HTR-8/SVneo (cell line): ENCODE measurements around the gene SEPTIN2.
"Not testable (repeated sequence)": the region's sequence is repeated elsewhere in the genome, so short reads cannot be mapped to it uniquely, and the experiment has no call there.

ENCODE experiments used
- DNase-seq: peaks from one replicate; pipeline ENCODE4 v3.0.0; 2011; ENCODE audit warnings: low spot score, mixed read lengths; ENCODE audit not compliant: insufficient read length
- FAIRE-seq: peaks from 2 replicates; lab custom pipeline; 2011; peaks lifted over from hg19 to GRCh38; lab: Jason Lieb, UNC

Gene SEPTIN2

GRCh38 chr2:241312082-241312481 is 3.6 kb upstream of the SEPTIN2 start:
- no peak for DNase-seq
- no peak for FAIRE-seq

DNA sequence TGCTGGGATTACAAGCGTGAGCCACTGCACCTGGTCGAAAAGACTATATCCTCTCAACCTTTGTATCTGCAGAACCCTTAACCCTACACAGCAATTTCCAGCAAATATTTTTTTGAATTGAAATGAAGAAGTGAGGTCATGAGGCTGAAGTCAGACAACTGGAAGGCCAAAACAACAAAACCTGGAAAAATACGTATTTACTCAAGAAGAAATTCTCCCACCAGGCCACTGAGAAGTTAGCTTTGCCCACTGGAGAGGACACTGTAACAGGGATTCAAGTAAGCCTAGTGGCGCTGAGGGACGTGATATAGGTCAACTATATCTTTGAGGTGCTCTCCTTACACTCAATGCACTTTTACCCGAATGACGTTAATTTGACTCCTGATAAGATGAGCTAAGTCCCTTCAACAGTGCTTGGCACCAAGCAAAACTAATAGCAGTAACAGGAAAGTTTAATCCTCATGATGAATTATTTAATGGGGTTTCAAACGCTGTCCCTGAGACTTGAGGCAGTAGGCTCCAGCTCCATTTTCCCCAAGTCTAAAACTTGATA is 2.1 kb upstream of the SEPTIN2 start:
- FAIRE-seq: no peak

DNA sequence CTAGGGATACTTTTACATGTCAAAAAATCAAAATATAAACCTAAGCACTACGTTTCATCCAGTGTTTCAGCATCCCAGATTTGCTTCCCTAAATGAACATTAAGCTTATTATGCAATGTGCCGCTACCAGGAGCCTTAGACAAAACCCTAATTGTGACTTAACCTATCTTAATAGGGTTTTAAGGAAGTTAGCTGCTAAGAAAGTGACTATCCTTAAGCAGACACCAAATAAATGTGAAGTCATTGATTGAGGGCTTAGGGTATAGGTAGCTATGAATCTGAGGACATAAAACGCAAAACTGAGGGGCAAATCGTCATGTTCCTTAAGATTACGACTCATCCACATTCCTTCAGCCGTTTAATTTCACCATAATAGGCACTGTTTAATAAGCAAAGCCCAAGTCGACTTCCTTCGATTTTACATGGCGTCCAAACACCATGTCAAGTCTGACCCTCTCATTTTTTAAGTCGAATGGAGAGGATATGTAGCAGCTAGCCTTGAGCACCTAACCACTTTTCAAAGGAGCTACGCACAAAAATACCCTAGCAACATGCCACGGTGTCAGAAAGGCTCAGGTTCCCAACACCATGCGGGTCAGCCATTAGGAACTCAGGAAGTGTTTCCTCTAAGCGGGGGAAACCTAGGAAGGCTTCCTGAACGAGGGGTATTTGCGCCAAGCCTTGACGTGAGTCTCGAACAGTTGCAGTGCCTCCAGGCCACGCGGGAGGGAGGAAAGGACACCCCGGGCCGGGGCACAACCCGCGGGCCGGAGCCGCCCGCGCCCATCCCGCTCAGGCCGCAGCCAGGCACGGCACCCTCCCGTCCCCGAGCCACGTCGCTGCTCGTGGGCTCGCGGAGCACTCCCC is 1.3 kb upstream of the SEPTIN2 start:
- FAIRE-seq (no peak), DNase-seq (no peak)

More for the DNA sequence above, 2.1 kb upstream of the SEPTIN2 start:
- no peak for DNase-seq

- peak; percentile 98 for DNase-seq
- FAIRE-seq: peak; percentile 80
Measured at GRCh38 chr2:241315093-241315878, 439 bp upstream of the SEPTIN2 start, which contains the start of gene HDLBP. Gene HDLBP, minus strand, starts transcription at chr2:241315672. Its CDS starts 48,803 bp downstream, at chr2:241266869.

- FAIRE-seq (no peak), DNase-seq (no peak)
Measured at GRCh38 chr2:241316825-241317224, 1.1 kb downstream of the SEPTIN2 start.

DNA sequence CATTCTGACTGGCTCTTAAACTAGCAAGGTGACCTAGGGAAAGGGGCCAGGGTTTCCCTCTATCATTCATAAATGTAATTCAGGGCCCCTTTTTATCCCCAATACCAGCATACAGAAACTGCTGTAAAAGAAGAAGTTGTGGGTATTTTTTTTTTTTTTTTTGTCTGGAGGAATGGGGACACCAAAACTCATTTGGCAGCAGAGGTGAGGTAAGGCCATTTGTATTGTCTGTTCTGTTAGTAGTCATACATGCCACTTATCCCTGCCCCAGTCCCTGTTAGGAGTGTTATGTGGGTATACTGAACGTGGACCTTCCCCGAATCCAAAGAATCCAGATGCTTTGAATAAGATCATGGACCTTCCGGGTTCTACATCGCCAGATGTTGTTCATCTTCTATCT is 1.7 kb downstream of the SEPTIN2 start:
- FAIRE-seq: no peak
- no peak for DNase-seq

DNA sequence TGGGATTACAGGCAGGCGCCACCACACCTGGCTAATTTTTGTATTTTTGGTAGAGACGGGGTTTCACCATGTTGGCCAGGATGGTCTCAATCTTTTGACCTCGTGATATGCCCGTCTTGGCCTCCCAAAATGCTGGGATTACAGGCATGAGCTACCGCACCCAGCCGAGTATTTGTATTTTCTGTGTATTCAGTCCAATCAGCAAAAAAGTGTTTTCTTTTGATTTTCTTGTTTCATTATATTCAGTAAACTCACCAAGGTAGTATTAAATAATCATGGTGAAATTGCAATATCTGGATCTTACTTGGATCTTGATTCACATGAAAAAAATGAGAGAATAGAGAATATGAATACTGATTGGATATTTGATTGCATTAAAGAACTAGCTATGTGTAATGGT is 3.1 kb downstream of the SEPTIN2 start:
- not testable (repeated sequence) for FAIRE-seq, DNase-seq

DNA sequence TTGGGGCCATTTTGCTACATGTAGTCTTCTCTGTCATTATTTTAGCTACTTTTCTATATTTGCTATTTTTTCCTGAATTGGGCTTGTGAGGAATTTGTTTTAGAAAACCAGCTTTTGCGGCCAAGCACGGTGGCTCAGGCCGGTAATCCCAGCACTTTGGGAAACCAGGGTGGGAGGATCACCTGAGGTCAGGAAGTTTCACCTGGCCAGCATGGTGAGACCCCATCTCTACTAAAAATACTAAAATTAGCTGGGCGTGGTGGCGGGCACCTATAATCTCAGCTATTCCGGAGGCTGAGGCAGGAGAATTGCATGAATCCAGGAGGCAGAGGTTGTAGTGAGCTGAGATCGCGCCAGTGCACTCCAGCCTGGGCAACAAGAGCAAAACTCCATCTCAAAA is 4.7 kb downstream of the SEPTIN2 start:
- FAIRE-seq (no peak), DNase-seq (no peak)

DNA sequence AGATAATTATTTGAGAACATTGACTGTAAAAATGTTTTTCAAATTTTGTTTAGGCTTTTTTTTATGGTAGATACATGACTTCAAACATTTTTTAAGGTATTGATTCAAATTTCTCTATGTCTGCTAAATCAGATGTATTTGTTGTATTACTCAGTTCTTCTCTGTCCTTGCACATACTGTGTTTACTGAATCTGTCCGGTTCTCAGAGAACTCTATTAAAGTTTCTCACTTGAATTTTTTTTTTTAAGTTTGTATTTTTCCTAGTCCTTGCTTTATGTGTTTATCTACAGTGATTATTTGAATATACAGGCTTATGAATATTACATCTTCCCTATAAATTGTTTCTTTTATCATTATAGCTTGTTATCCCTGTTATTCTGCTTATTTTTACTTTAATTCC is 5.3 kb downstream of the SEPTIN2 start:
- FAIRE-seq (no peak), DNase-seq (no peak)

- FAIRE-seq (no peak), DNase-seq (no peak)
Measured at GRCh38 chr2:241321886-241322285, 6.2 kb downstream of the SEPTIN2 start.

GRCh38 chr2:241323778-241324177 is 8.1 kb downstream of the SEPTIN2 start:
- DNase-seq (no peak), FAIRE-seq (no peak)

- DNase-seq (no peak), FAIRE-seq (no peak)
Measured at GRCh38 chr2:241324775-241325174, 9.1 kb downstream of the SEPTIN2 start.

DNA sequence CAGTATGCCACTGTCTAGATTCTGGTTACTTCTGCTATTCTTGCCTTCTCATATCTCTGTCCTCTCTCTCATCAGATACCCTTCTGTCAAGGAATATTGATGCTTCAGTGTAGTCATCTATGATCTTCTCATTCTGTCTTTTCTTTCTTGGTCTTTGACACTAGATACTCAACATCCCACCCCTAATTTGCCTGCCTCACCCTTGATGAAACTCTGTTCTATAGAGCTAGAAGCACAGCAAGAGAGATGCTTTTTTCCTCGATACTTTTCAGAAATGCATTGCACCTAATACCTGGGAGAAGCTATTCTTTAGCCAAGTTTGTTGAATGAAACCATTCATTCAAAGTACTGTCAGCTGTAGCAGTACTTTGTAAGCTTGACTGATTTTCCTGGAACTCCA is 9.5 kb downstream of the SEPTIN2 start:
- no peak for FAIRE-seq
- DNase-seq: no peak

GRCh38 chr2:241329669-241330615 is 14.2 kb downstream of the SEPTIN2 start:
- DNase-seq: no peak
- FAIRE-seq: no peak

GRCh38 chr2:241330616-241330981 is 14.9 kb downstream of the SEPTIN2 start:
- no peak for FAIRE-seq
- DNase-seq: no peak

DNA sequence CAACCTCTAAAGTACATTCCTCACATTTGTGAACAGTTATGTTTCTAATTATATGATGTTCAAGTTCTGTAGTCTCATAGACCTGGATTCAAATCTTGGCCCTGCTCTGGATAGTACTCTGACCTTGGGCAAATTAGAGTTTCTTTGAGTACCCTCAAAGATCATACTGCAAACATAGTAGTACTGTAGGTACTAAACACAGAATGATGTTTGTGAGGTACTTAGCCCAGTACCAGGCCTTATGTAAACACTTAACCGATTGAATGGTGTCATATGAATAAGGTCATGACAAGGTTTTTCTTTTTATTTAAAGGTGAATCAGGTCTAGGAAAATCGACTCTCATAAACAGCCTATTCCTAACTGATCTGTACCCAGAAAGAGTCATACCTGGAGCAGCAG is 19.1 kb downstream of the SEPTIN2 start:
- DNase-seq (no peak), FAIRE-seq (no peak)

- DNase-seq (no peak), FAIRE-seq (no peak)
Measured at GRCh38 chr2:241339839-241340630, 24.3 kb downstream of the SEPTIN2 start.

GRCh38 chr2:241340631-241341163 is 25.0 kb downstream of the SEPTIN2 start:
- DNase-seq (no peak), FAIRE-seq (no peak)
